Activated naive CD8-positive, alpha-beta T cell treated with anti-CD3 and anti-CD28 coated beads, Interleukin-2, amount 50 U/mL, for 24 hours (primary cell): ENCODE data around the gene LRRFIP1.
"Not testable (repeated sequence)": the region's sequence is repeated elsewhere in the genome, so short reads cannot be mapped to it uniquely, and the experiment has no call there.

Experiments used
- ATAC-seq: fragments of 150-1000 bp; cut with Tn5 transposase; one replicate; pipeline ENCODE4 v1.10.0; 2021
- DNase-seq: peaks from one replicate; pipeline ENCODE4 v3.0.0; 2021
- H3K27ac Mint-ChIP-seq: one replicate; pipeline ENCODE4 v1.8.0; 2021; ENCODE audit warnings: mild to moderate bottlenecking, mixed read lengths
- H3K27me3 Mint-ChIP-seq: one replicate; pipeline ENCODE4 v1.8.0; 2021; ENCODE audit warnings: mixed read lengths
- H3K36me3 Mint-ChIP-seq: one replicate; pipeline ENCODE4 v1.8.0; 2021; ENCODE audit warnings: low read depth, mixed read lengths
- H3K4me1 Mint-ChIP-seq: one replicate; pipeline ENCODE4 v1.8.0; 2021; ENCODE audit warnings: mixed read lengths
- H3K4me3 Mint-ChIP-seq: one replicate; pipeline ENCODE4 v1.8.0; 2021; ENCODE audit warnings: mild to moderate bottlenecking, moderate library complexity, mixed read lengths
- H3K9me3 Mint-ChIP-seq: one replicate; pipeline ENCODE4 v1.8.0; 2021; ENCODE audit warnings: mixed read lengths

The LRRFIP1 gene

DNA sequence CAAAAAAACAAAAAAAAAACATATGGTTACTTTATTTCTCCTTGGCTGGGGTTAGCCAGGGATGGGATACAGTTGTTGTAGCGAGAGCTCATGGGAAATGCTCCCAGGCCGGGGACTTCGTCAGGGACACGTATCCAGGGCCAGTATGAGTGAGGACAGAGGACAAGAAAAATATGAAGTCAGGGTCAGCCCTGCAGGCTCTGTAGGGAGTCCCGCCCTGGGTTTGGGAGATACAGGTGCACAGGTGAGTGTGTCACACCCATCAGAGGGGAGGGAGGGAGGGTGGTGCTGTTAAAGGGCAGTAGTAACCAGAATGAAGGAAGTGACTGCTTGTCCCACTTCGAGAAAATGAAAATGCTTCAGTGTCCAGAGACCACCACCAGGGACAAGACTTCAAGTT, 115.6 kb downstream of the LRRFIP1 start:
- Mint-ChIP-seq H3K27ac (peak overlapping the region; percentile 55), H3K27me3 (no peaks in the 10 kb centered on the region), H3K36me3 (peaks cover 40% of the 10 kb centered on the region), H3K9me3 (no peaks in the 10 kb centered on the region), H3K4me3 (no peak overlapping the region), H3K4me1 (peaks cover 39% of the 10 kb centered on the region)
- DNase-seq (no peak), ATAC-seq (no peak)

DNA sequence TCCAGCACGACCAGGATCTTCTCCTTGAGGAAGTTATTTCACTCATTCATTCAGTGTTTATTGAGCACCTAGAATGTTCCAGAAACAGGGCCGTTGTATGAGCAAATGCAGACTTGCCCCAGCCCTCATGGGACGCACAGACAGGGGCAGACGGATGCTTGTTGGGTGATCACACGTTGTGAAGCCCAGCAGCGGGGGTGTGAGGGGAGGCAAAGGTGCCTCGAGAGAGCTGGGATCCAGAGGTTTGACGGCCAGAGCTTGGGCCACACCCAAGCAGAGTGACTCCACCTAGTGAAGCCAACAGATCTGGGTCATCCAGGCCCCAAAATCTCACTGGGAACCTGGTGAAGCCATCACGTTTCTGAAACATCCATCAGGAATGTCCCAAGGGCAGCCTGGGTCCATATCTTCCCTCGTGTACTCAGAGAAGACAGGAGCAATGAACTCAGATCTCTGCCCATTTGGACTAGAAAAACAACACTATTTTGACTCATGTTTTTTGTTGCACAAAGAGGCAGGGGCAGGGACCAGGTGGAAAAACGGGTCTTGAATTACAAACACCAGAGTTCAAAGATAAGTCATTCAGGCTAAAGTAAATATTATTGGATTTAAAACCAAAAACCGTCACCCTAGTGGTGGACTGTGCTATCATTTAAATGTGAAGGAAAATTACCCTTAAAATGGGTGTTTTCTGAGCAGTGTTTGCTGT, 116.3 kb downstream of the LRRFIP1 start:
- H3K36me3 Mint-ChIP-seq: peaks cover 46% of the 10 kb centered on the region
- DNase-seq (no peak), ATAC-seq (no peak)
- H3K27ac Mint-ChIP-seq: peak overlapping the region; percentile 55
- no peaks in the 10 kb centered on the region for H3K9me3 Mint-ChIP-seq
- H3K4me1 Mint-ChIP-seq: peaks cover 39% of the 10 kb centered on the region
- no peaks in the 10 kb centered on the region for H3K27me3 Mint-ChIP-seq
- no peak overlapping the region for H3K4me3 Mint-ChIP-seq

DNA sequence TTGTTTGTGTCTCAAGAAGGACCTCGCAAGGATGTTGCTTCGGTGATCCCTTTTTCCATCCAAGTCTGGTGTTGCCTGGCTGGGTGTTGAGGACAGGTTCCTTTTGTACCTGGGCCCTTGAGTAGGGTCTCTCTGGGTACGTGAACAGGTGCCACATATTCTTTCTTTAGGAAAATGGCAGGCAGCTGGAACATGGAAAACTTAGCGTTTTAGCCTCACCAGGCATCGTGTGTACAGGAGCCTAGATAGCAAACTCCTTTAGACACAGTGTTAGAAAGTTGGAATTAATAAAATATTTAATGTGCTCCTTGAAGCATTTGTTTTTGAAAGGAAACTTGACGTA, 116.9 kb downstream of the LRRFIP1 start:
- Mint-ChIP-seq H3K9me3 (no peaks in the 10 kb centered on the region), H3K4me1 (peaks cover 36% of the 10 kb centered on the region), H3K4me3 (no peak overlapping the region), H3K36me3 (peaks cover 46% of the 10 kb centered on the region), H3K27ac (no peak overlapping the region), H3K27me3 (no peaks in the 10 kb centered on the region)
- ATAC-seq: no peak
- DNase-seq: no peak

DNA sequence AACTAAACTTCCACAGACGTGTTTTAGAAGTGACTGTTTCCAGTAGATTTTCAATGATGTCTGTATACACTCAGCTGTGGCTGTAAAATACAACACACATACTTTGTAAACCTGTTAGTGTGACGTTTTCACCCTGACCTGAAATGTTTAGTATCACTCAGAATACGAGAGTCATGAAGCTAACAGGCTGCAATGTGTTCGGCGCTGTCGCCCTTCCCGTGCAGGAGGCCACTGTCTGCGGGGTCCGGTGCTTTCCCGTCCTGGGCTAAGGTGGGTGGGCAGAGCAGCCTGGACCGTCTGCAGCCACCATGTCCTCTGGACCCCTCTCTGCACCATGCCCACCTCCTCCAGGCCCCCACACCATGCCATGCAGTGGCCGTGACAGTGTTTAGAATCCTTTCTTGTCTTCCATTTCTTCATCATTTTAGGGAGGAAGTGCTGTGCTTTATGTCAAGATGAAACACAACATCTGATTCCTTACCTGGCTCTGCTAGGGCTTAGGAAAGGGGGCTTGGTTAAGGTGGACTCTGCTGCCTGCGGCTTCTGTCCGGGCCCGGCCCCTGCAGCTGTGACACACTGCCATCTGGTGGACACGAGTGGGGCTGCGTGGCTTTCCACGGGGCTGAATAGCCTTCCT, 117.3 kb downstream of the LRRFIP1 start:
- Mint-ChIP-seq H3K4me1 (peaks cover 34% of the 10 kb centered on the region), H3K36me3 (peaks cover 45% of the 10 kb centered on the region), H3K27me3 (no peaks in the 10 kb centered on the region), H3K27ac (peak overlapping the region; percentile 49), H3K4me3 (no peak overlapping the region), H3K9me3 (no peaks in the 10 kb centered on the region)
- DNase-seq: peak; percentile 81
- peak; percentile 72 for ATAC-seq

DNA sequence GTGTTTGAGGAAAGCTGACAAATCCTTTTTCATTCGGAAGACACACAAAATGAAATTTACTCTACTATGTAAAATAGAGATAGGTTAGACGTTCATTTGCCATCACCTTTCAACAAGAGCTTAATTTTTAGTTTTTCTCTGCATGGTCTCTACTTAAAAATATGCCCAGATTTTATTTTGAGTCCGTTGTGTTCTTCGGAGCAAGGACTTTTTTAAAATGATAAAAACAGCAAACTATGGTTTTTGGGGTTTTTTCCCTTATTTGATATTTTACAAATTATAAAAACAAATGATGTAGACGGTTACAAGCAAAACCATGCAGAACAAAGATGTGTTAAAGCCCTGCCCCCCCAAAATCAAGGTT, 117.8 kb downstream of the LRRFIP1 start:
- ATAC-seq (no peak), DNase-seq (no peak)
- Mint-ChIP-seq H3K4me3 (no peak overlapping the region), H3K9me3 (no peaks in the 10 kb centered on the region), H3K27me3 (no peaks in the 10 kb centered on the region), H3K36me3 (peaks cover 48% of the 10 kb centered on the region), H3K27ac (peak overlapping the region; percentile 49), H3K4me1 (peaks cover 31% of the 10 kb centered on the region)

DNA sequence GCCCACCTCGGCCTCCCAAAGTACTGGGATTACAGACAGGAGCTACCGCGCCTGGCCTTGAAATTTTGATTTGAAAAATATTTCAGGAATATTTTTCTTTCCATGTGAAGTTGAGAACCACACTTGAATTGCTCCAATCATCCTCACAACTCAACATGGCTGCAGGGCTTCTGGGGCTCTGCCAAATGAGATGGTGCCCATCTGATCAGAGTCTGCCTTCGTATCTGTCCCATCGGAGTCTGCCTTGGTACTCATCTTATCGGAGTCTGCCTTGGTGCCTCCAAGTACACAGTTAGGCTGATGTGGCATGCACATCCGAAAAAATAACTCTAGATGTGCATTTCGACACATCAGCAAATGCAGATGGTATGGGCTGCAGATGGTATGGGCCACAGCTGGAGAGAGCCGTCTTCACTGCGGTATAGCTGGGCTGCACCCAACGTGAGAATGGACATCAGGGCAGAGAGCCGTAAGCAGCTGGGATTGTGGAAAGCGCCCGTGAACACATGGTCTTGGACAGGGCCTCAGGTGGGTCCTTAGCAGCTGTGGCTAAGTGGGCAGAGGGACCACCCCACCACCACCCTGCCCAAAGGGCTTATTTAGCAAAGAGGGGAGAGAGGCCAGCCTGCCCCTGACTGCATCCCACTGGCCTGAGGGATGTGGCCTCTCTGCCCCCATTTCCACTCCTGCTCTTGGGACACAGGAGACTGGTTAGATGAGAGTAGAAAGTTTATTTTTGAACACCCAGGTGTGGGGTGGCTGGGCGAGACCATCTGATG, 119.1 kb downstream of the LRRFIP1 start:
- Mint-ChIP-seq H3K4me1 (peaks cover 26% of the 10 kb centered on the region), H3K4me3 (no peak overlapping the region), H3K9me3 (no peaks in the 10 kb centered on the region), H3K27me3 (no peaks in the 10 kb centered on the region), H3K36me3 (peaks cover 51% of the 10 kb centered on the region), H3K27ac (no peak overlapping the region)
- ATAC-seq (no peak), DNase-seq (no peak)

DNA sequence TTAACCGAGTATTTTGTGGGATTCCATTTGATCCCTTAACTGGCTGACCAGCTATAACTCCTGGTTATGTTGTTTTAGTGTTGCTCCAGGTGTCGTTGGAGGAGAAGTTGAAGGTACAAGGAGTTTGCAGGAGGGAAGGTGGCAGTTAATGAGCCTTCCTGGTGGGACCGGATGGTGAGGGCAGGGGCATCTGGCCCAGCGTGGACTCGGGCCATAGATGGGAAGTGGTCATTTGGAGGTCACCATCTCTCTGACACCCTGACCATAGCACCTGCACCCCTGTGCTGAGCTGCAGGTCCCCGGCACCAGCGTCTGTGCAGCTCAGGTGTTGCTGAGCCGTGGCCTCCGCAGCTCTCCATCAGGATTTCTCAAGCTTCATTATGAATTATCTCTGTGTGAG, 119.8 kb downstream of the LRRFIP1 start:
- DNase-seq: no peak
- no peaks in the 10 kb centered on the region for H3K9me3 Mint-ChIP-seq
- no peak for ATAC-seq
- peaks cover 56% of the 10 kb centered on the region for H3K36me3 Mint-ChIP-seq
- no peaks in the 10 kb centered on the region for H3K27me3 Mint-ChIP-seq
- H3K4me1 Mint-ChIP-seq: peaks cover 31% of the 10 kb centered on the region
- no peak overlapping the region for H3K27ac Mint-ChIP-seq
- H3K4me3 Mint-ChIP-seq: no peak overlapping the region

DNA sequence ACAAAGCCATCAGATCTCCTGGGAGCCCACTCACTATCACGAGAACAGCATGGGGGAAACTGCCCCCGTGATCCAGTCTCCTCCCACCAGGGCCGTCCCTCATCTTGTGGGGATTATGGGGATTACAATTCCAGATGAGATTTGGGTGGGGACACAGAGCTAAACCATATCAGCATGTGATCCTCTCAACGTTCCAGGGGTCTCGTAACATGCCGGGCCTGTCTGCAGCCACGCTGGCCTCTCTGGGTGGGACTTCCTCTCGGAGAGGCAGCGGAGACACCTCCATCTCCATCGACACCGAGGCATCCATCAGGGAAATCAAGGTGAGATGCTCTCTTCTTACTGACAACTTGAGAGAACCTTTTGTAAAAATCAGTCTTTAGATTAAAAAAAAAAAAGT, 121.6 kb downstream of the LRRFIP1 start:
- H3K4me1 Mint-ChIP-seq: peaks cover 30% of the 10 kb centered on the region
- H3K4me3 Mint-ChIP-seq: no peak overlapping the region
- ATAC-seq (no peak), DNase-seq (no peak)
- H3K27me3 Mint-ChIP-seq: no peaks in the 10 kb centered on the region
- no peak overlapping the region for H3K27ac Mint-ChIP-seq
- H3K9me3 Mint-ChIP-seq: no peaks in the 10 kb centered on the region
- H3K36me3 Mint-ChIP-seq: peaks cover 68% of the 10 kb centered on the region

DNA sequence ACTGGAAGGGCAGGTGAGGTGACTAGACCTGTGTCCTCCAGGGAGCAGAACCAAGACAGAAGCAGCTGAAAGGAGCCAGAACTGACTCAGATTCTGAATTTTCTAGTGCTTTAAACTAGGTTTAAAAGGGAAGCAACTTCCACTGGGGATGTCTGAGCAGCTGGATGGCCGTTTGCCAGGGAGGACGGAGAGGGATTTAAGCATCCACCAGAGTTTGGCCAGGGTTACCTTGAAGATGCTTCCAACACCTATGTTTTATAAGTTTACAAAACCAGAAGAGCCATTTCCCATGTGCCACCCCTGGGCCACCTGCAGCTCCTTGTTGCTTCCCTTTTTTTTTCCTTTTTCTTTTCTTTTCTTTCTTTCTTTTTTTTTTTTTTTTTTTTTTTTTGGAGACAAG, 122.6 kb downstream of the LRRFIP1 start:
- no peaks in the 10 kb centered on the region for H3K27me3 Mint-ChIP-seq
- no peak for ATAC-seq
- peaks cover 73% of the 10 kb centered on the region for H3K36me3 Mint-ChIP-seq
- no peak overlapping the region for H3K4me3 Mint-ChIP-seq
- peaks cover 27% of the 10 kb centered on the region for H3K4me1 Mint-ChIP-seq
- no peak for DNase-seq
- H3K27ac Mint-ChIP-seq: peak overlapping the region; percentile 14
- no peaks in the 10 kb centered on the region for H3K9me3 Mint-ChIP-seq

DNA sequence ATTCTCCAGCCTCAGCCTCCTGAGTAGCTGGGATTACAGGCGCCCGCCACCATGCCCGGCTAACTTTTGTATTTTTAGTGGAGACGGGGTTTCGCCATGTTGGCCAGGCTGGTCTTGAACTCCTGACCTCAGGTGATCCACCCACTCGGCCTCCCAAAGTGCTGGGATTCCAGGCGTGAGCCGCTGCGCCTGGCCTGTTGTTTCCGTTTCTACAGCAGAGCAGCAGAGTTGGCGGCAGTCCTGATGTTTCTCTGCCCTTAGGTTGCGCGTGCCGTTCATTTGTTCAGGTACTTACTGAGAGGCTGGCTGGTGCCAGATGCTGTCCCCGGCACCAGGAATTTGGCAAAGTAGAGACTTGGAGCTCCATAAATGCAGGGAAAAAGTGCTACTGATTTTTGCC, 123.1 kb downstream of the LRRFIP1 start:
- not testable (repeated sequence) for H3K27me3 Mint-ChIP-seq, DNase-seq, H3K9me3 Mint-ChIP-seq, H3K27ac Mint-ChIP-seq, H3K4me3 Mint-ChIP-seq, ATAC-seq
- Mint-ChIP-seq H3K36me3 (peaks cover 70% of the 10 kb centered on the region), H3K4me1 (peaks cover 24% of the 10 kb centered on the region)

DNA sequence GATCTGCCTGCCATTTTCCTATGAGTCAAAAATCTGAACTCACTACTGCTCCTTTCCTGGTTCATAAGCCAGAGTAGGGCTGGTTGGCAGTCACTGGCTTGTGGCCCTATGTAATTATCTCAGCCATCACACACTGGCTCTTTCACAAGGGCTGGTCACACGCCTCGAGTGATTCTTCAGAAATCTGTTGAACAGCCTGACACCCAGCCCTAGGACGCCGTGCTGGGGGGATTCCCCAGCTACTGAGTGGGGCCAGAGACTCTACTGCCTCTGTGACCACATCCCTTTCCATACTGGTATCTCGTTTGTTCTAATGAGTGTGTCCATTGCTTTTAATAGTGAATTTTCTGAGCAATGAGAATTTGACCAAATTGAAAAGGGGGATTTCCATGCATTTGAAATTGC, 125.4 kb downstream of the LRRFIP1 start:
- Mint-ChIP-seq H3K36me3 (peaks cover 70% of the 10 kb centered on the region), H3K27ac (peak overlapping the region; percentile 76), H3K4me3 (no peak overlapping the region), H3K4me1 (peaks cover 24% of the 10 kb centered on the region), H3K27me3 (no peaks in the 10 kb centered on the region), H3K9me3 (no peaks in the 10 kb centered on the region)
- DNase-seq (peak; percentile 49), ATAC-seq (peak; percentile 98)

DNA sequence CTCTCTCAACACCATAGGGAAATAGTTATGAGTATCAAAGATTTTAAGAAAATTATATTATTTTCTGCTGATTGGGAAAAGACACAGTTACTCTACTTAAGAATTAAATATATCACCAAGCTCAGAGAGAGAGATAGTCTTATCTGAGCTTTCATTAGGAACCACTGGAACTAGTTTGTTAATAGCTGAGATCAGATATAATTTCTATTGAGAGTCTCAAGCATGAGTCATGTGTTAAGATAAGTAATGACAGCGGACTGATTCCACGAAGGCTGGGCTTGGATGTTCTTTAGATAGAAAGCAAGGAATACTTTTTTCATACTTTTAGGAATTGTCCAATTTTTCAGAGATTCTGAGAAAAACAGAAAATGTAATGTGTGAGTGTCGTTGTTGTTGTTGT, 126.8 kb downstream of the LRRFIP1 start:
- Mint-ChIP-seq H3K27ac (no peak overlapping the region), H3K4me3 (no peak overlapping the region), H3K27me3 (no peaks in the 10 kb centered on the region), H3K36me3 (peaks cover 58% of the 10 kb centered on the region), H3K4me1 (peaks cover 24% of the 10 kb centered on the region), H3K9me3 (no peaks in the 10 kb centered on the region)
- DNase-seq (no peak), ATAC-seq (no peak)

DNA sequence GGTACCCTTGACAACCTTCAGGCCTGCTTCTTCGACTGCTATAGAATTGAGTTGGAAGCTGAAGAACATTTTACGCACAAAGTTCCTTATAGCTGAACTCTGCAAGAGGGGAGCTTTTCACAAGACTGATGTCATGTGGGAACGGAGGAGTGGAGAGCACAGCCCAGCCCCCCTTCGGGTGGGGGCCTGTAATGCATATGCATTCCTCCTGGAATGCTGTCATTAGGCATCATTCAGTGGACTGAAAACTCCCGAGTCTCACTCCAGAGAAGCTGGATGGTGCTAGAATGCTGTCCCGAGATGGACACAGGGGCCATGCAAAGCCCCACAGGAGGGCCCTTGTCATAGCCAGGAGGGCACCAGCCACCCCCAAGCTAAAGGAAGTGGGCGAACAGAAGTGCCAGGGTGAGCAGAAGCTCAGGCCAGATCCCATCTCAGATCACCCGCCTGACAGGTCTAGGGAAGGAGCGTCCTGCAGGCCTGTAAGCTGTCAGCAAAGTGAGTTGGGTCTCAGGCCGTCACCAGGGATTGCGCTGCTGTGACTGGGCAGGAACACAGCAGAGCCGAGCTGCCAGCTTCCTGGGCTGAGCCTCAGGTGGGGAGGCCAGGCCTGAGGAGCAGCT, 127.3 kb downstream of the LRRFIP1 start:
- no peaks in the 10 kb centered on the region for H3K27me3 Mint-ChIP-seq
- DNase-seq (no peak), ATAC-seq (no peak)
- H3K36me3 Mint-ChIP-seq: peaks cover 55% of the 10 kb centered on the region
- H3K4me1 Mint-ChIP-seq: peaks cover 24% of the 10 kb centered on the region
- no peak overlapping the region for H3K4me3 Mint-ChIP-seq
- no peaks in the 10 kb centered on the region for H3K9me3 Mint-ChIP-seq
- no peak overlapping the region for H3K27ac Mint-ChIP-seq

DNA sequence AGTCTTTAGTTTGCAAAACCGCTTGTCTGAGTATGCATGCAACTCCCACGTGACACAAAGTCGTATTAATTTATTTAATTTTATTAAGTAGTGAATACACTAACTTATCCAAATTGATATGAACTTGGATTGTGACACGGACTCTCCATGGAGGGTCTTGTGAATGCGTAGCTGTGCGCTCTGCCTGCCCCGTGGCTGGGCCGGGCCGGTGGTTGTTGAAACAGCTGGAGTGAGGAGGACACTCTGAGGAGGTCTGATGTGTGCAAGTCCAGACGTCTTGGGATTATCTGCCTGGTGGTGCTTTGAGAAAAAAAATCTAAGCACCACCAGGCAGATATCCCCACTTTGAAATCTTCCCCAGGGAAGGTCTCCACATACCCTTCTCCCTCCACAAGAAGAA, 130.2 kb downstream of the LRRFIP1 start:
- no peaks in the 10 kb centered on the region for H3K27me3 Mint-ChIP-seq
- H3K4me3 Mint-ChIP-seq: no peak overlapping the region
- no peak for ATAC-seq
- H3K9me3 Mint-ChIP-seq: no peaks in the 10 kb centered on the region
- peaks cover 61% of the 10 kb centered on the region for H3K36me3 Mint-ChIP-seq
- no peak for DNase-seq
- peaks cover 9% of the 10 kb centered on the region for H3K4me1 Mint-ChIP-seq
- H3K27ac Mint-ChIP-seq: no peak overlapping the region

DNA sequence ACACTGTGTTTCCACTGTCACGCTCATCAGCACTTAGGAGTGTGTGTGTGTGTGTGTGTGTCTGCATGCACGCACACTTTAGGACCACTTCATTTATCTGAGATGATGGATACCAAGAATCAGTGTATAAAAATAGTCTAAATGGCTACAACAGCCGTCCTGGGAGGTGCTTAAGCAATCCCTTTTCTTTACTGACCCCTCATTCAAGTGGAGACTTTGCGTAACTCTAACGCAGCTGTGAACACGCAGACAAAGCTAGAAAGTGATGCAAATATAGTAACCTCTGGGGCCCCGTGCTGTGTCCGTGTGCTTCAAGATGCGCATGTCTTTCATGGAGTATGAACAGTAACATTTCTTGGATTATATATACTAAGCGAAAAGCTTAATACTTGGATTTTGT, 130.8 kb downstream of the LRRFIP1 start:
- H3K4me3 Mint-ChIP-seq: no peak overlapping the region
- H3K27me3 Mint-ChIP-seq: no peaks in the 10 kb centered on the region
- DNase-seq (no peak), ATAC-seq (no peak)
- no peaks in the 10 kb centered on the region for H3K9me3 Mint-ChIP-seq
- H3K36me3 Mint-ChIP-seq: peaks cover 61% of the 10 kb centered on the region
- peaks cover 7% of the 10 kb centered on the region for H3K4me1 Mint-ChIP-seq
- no peak overlapping the region for H3K27ac Mint-ChIP-seq
